Activated T-helper 1 cell treated with anti-CD3 and anti-CD28 coated beads, Interleukin-2, amount 50 U/mL, for 16 hours (primary cell): ENCODE results near the gene USF1.

Experiments
- DNase-seq, 2 donors: peaks; one replicate each; pipeline ENCODE4 v3.0.0-alpha.2; 2020; ENCODE audit warnings: low read depth in 1 of 2, low spot score in 1 of 2

The USF1 gene

GRCh38 chr1:161045736-161046604, at the start of gene USF1:
USF1 (minus strand) TSS chr1:161045977; CDS start chr1:161043275, 2,702 bp downstream.
- DNase-seq, result peak; percentile 81 to 85

- DNase-seq, result no peak
These were observed 49.5 kb upstream of the USF1 start for GRCh38 chr1:161095230-161095629.

GRCh38 chr1:161094481-161094880, 48.7 kb upstream of the USF1 start:
- DNase-seq, result no peak

GRCh38 chr1:161092621-161093028, 46.8 kb upstream of the USF1 start:
- peak in 1 of 2 donors; percentile 10 for DNase-seq

- no peak for DNase-seq
These were observed 46.2 kb upstream of the USF1 start for GRCh38 chr1:161091796-161092507.

- no peak for DNase-seq
These were observed 45.3 kb upstream of the USF1 start for GRCh38 chr1:161091093-161091492.

- DNase-seq, result no peak
These were observed 44.8 kb upstream of the USF1 start for GRCh38 chr1:161090617-161091016.

GRCh38 chr1:161089938-161090337, 44.2 kb upstream of the USF1 start:
- no peak for DNase-seq

- no peak for DNase-seq
These were observed 43.6 kb upstream of the USF1 start, which contains the start of gene NECTIN4 for GRCh38 chr1:161089251-161089924. NECTIN4 (minus strand) TSS chr1:161089558; CDS start chr1:161089296, 262 bp downstream.

GRCh38 chr1:161088587-161089110, 42.9 kb upstream of the USF1 start:
- no peak for DNase-seq

GRCh38 chr1:161086457-161086856, 40.7 kb upstream of the USF1 start:
- DNase-seq, result no peak

- no peak for DNase-seq
These were observed 39.4 kb upstream of the USF1 start for GRCh38 chr1:161085165-161085564.

GRCh38 chr1:161084597-161084988, 38.8 kb upstream of the USF1 start:
- no peak for DNase-seq

GRCh38 chr1:161083748-161084596, 38.2 kb upstream of the USF1 start:
- DNase-seq, result no peak

- DNase-seq, result no peak
These were observed 37.4 kb upstream of the USF1 start for GRCh38 chr1:161082996-161083747.

GRCh38 chr1:161082483-161082882, 36.7 kb upstream of the USF1 start:
- no peak for DNase-seq

GRCh38 chr1:161081519-161081918, 35.7 kb upstream of the USF1 start:
- DNase-seq, result no peak

- DNase-seq, result no peak
These were observed 34.9 kb upstream of the USF1 start for GRCh38 chr1:161080441-161081405.
